Measurements from ENCODE around the gene GALNT10.

Gene GALNT10

DNA sequence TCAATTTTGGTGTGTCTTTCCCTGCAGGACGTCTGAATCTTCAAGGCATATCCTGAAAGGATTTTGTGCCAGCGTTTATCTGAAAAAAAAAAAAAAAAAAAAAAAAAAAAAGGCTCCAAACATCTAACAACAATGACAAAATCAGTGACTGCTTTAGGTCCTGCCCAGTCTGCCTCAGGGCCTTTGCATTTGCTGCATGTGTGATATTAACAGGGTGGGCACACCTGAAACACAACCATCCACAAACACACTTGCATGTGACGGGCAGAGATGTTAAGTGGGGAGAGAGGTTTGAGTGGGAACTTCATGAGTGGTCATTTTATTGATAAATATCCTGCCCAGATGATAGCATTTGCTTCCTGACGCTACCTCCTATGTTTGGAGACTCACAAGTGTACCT is 172.9 kb downstream of the GALNT10 start:
- no peak overlapping the region for H3K4me3 ChIP-seq (ENCODE audit: low read length)
- TF ChIP-seq, protein P1, sequence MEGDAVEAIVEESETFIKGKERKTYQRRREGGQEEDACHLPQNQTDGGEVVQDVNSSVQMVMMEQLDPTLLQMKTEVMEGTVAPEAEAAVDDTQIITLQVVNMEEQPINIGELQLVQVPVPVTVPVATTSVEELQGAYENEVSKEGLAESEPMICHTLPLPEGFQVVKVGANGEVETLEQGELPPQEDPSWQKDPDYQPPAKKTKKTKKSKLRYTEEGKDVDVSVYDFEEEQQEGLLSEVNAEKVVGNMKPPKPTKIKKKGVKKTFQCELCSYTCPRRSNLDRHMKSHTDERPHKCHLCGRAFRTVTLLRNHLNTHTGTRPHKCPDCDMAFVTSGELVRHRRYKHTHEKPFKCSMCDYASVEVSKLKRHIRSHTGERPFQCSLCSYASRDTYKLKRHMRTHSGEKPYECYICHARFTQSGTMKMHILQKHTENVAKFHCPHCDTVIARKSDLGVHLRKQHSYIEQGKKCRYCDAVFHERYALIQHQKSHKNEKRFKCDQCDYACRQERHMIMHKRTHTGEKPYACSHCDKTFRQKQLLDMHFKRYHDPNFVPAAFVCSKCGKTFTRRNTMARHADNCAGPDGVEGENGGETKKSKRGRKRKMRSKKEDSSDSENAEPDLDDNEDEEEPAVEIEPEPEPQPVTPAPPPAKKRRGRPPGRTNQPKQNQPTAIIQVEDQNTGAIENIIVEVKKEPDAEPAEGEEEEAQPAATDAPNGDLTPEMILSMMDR (IDR thresholded peaks at IDR 0.05; ENCODE audit: insufficient read depth, low read depth, low read length, missing control alignments), result no peak

DNA sequence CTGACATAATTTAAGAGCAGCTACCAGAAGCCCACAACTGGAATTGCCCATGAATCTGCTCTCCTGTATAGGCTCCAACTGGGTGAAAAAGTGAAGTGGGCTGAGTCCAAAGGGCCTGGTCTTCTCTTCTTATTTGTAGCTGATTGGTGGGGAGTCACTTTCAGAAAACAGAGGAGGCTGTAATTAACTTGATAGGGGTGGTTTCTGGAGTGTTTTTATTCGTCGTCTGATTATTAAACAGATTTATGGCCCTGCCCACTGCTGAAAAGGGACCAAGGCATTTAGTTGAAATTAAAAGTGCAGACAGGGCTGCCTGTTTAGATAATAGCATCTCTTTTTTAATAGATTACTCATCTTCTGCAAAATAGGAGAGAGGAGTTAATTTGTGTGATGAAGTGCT is 174.2 kb downstream of the GALNT10 start:
- DNase-seq (ENCODE audit: low read depth), result no peak
- no peak overlapping the region for H3K4me3 ChIP-seq (ENCODE audit: low read length)
- TF ChIP-seq, protein P1 (IDR thresholded peaks at IDR 0.05; ENCODE audit: insufficient read depth, low read depth, low read length, missing control alignments), result no peak

More for the DNA sequence above, 172.9 kb downstream of the GALNT10 start:
- DNase-seq (ENCODE audit: low read depth), result no peak

DNA sequence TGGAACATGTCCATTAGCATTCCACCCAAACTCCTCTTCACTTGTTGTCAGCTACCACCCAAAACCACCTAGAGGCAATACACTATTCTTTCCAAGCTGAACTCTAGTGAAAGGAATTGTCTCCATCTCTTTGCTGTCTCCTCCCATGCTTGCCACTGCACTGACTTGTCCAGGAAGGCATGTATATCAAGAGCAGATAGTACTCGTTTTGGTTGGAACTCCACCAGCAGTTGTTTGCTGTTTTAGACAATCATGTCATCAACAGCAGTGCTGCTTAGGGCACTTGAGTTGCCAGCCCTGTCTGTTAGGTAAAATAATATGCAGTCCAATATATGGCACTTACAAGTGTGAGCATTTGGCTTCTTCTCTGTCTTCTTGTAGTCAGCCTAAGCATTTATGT is 175.3 kb downstream of the GALNT10 start:
- H3K4me3 ChIP-seq (ENCODE audit: low read length), result no peak overlapping the region
- peak; percentile 47 for DNase-seq (ENCODE audit: low read depth)
- TF ChIP-seq, protein P1 (IDR thresholded peaks at IDR 0.05; ENCODE audit: insufficient read depth, low read depth, low read length, missing control alignments), result peak; percentile 4

DNA sequence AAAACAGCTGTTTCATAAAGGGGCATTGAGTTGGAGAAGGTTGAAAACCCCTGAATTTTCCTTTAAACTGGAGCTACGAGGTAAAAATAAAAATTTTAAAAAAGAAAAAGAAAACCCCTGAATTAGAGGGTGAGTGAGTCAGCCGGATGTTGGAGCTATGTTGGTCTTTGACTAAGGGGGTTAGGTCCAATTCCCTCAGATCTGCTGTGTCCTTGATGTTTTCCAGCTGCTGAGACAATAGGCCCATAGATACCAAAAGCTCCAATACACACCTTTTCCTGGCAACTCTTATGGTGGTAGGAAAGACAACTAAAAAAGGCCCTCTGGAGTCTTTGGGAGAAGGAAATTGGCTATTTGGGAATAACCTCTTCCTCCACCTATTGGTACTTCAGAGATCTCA is 175.8 kb downstream of the GALNT10 start:
- no peak for DNase-seq (ENCODE audit: low read depth)
- TF ChIP-seq, protein P1 (IDR thresholded peaks at IDR 0.05; ENCODE audit: insufficient read depth, low read depth, low read length, missing control alignments), result no peak

DNA sequence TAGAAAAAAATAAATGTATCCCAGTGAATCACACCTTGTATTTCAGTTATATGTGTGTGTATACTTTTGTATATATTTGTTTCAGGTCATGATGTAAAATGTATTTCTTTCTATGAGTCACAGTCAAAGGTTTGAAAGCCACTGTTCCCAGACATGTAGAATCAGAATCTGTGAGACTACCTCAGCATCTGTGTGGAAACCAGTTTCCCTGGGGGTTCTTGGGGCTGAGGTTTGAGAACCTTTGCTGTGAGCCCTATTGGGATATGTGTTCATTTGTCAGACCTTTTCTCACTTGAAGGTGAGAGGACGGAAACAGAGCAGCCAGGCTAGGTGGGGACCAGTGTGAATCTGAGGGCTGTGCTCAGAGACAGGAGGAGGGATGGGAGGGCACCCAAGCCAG is 176.6 kb downstream of the GALNT10 start:
- no peak overlapping the region for H3K4me3 ChIP-seq (ENCODE audit: low read length)
- TF ChIP-seq, protein P1 (IDR thresholded peaks at IDR 0.05; ENCODE audit: insufficient read depth, low read depth, low read length, missing control alignments), result no peak
- DNase-seq (ENCODE audit: low read depth), result peak; percentile 90

More for the DNA sequence above, 175.8 kb downstream of the GALNT10 start:
- H3K4me3 ChIP-seq (ENCODE audit: low read length), result no peak overlapping the region

DNA sequence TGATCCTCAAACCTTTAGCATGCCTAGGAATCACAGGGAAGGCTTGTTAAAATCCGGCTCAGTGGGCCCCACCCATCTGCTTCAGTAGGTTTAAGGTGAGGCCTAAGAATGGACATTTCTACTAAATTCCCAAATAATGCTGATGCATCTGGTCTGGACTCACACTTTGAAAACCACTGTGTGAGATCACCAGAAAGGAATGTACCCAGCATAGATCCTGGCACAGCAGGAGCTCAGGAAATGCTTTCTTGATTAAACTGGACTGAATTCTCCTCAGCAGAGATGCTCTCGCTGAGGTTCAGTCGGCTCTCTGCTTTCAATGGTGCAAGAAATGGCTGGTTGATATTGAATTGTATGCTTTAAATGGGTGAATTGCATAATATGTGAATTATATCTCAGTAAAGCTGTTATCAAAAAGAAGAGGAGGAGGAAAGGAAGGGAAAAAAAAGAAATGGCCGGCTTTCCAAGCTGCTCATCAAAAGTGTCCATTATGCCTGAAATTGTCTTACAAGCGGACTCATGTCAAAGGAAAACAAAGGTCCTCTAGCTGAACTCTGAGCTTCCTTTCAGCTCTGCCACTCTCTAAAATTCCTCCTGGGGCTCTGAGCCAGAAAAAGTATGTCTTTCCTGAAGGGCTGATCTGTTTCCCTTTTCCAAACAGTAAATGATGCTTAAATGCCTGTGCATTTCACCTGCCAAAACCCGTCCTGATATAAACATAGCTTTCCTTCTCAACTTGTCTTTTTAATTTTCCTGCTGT is 177.7 kb downstream of the GALNT10 start:
- H3K4me3 ChIP-seq (ENCODE audit: low read length), result no peak overlapping the region
- peak; percentile 90 for DNase-seq (ENCODE audit: low read depth)
- TF ChIP-seq, protein P1 (IDR thresholded peaks at IDR 0.05; ENCODE audit: insufficient read depth, low read depth, low read length, missing control alignments), result no peak

DNA sequence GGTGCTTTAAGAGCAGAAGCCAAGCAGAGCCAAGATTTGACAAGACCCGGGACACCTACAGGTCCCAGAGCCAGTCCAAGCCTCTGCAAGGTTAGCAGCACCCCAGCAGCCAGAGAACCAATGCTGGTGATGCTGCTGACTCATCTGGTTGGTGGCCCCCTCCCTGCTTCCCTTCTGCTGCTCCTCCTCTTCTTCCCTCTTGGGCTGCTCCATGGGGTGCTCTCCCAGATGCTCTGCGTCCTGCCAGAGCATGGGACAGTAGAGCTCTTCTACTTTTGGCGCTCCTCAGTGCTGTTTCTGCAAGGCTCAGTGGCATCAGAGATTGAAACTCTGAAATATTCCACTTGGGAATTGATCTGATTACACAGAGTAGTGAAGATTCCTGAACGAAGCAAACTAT is 179.1 kb downstream of the GALNT10 start:
- TF ChIP-seq, protein P1 (IDR thresholded peaks at IDR 0.05; ENCODE audit: insufficient read depth, low read depth, low read length, missing control alignments), result no peak
- H3K4me3 ChIP-seq (ENCODE audit: low read length), result no peak overlapping the region
- no peak for DNase-seq (ENCODE audit: low read depth)
